ENCODE data around the gene NAT14. TPM values are rescaled to one million over a fixed set of nuclear protein-coding genes. Genes with fewer than 3 reads are reported as not detected.

Gene NAT14
- total RNA-seq, 1 donor from 2014 or later, result 16.6 TPM

DNA sequence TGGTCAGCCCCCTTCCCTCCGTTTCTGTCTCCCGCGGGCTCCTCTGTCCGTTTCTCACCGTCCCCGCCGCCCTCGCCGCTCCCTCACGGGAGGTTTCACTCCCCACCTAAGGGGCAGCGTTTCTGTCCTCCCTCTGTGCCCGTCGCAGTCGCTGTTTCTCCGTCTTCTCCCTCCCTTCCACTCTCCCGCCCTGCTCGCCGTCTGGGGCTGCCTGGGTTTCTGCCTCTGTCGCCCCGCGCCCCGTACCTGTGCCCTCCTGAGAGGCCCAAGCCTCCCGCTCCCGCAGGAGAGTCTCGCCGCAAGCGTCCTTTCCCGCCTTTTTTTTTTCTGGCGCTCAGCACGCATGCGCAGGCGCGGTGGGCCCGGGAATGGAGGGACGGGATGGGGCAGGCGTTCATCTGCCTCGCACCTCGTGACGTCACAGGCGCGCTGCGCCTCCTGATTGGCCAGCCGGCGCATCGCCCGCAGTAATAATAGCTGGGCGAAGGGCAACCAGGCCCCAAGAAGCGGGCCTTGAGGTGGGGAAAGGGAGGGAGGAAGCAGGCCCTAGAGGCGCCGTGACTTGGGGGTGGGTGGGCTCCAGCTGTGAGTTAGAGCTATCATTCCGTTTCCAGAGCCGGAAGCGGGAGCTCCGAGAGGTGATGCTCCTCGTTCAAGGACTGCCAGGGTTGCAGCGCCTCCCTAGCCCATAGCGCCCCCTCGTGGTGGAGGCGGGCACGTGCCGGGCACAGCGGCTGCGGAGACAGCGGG, 18.7 kb downstream of the NAT14 start:
- peak overlapping the region; percentile 63 for H3K27ac ChIP-seq
- no peaks in the 10 kb centered on the region for H3K27me3 ChIP-seq (ENCODE audit: low read depth)
- peaks cover 8% of the 10 kb centered on the region for H3K4me1 ChIP-seq
- H3K9me3 ChIP-seq, result no peaks in the 10 kb centered on the region
- TF ChIP-seq, protein P1, sequence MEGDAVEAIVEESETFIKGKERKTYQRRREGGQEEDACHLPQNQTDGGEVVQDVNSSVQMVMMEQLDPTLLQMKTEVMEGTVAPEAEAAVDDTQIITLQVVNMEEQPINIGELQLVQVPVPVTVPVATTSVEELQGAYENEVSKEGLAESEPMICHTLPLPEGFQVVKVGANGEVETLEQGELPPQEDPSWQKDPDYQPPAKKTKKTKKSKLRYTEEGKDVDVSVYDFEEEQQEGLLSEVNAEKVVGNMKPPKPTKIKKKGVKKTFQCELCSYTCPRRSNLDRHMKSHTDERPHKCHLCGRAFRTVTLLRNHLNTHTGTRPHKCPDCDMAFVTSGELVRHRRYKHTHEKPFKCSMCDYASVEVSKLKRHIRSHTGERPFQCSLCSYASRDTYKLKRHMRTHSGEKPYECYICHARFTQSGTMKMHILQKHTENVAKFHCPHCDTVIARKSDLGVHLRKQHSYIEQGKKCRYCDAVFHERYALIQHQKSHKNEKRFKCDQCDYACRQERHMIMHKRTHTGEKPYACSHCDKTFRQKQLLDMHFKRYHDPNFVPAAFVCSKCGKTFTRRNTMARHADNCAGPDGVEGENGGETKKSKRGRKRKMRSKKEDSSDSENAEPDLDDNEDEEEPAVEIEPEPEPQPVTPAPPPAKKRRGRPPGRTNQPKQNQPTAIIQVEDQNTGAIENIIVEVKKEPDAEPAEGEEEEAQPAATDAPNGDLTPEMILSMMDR (IDR thresholded peaks at IDR 0.05), result peak; percentile 100
- DNase-seq (peak; percentile 93), ATAC-seq (peak; percentile 97 to 99)
- no peaks in the 10 kb centered on the region for H3K36me3 ChIP-seq
- intact Hi-C loops (cut with DNase I), result no loop called here
- peak overlapping the region; percentile 50 for H3K4me3 ChIP-seq

DNA sequence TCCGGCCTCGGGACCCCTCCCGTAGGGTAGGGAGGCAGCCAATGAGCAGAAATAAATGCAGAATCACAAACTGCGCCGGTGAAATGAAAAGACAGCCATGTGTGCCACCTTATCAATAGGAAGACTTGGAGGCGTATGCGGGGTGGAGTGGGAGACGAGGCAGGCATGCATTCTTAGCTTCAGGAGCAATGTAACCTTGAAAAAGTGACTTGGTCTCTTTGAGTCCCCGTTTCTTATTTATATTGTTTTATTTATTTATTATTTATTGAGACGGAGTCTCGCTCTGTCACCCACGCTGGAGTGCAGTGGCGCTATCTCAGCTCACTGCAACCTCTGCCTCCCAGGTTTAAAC, 19.2 kb downstream of the NAT14 start:
- Histone ChIP-seq H3K27ac (peak overlapping the region; percentile 63), H3K36me3 (no peaks in the 10 kb centered on the region), H3K9me3 (no peaks in the 10 kb centered on the region), H3K4me3 (peak overlapping the region; percentile 50), H3K27me3 (ENCODE audit: low read depth) (no peaks in the 10 kb centered on the region), H3K4me1 (peaks cover 8% of the 10 kb centered on the region)
- ATAC-seq, result no peak
- TF ChIP-seq, protein P1 (IDR thresholded peaks at IDR 0.05), result peak; percentile 32
- no peak for DNase-seq
- intact Hi-C loops (cut with DNase I), result no loop called here

DNA sequence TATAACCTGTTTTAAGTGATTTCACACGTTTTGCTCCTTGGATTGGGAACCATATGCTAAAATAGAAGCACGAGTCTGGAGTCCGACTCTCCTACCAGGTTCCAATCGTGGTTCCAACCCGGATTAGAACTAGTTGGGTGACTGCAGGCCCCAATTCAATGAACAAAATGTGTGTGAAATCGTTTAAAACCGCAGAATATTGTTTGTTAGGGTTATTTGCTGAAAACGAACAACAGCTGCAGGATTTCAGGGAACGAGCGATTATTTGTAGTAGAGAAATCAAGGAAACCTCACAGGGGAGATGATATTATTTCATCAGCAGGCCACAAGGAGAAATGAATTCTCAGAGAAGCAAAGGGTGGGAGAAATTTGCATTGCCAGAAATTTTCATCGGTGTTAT, 20.0 kb downstream of the NAT14 start:
- Histone ChIP-seq H3K27ac (no peak overlapping the region), H3K4me1 (peaks cover 8% of the 10 kb centered on the region), H3K36me3 (no peaks in the 10 kb centered on the region), H3K9me3 (no peaks in the 10 kb centered on the region), H3K4me3 (no peak overlapping the region), H3K27me3 (ENCODE audit: low read depth) (no peaks in the 10 kb centered on the region)
- DNase-seq (no peak), ATAC-seq (no peak)
- intact Hi-C loops (cut with DNase I), result no loop called here
- TF ChIP-seq, protein P1 (IDR thresholded peaks at IDR 0.05), result no peak

DNA sequence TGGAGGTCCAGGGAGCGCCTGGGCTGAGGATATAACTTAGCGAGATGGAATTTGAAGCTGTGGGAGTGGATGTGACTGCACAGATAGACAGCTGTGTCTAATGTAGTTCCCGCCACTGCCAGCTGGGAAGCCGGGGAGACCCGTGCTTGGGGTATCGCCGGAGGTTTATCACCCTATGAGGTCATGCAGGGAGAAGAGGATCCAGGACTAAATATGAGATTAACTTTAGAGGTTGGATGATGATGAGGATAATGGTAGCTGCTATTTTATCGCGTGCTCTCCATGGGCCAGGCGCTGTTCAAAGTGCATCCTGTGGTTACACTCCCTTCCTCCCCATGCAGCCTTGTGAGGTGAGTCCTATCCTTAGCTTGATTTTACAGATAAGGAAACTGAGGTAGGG, 23.1 kb downstream of the NAT14 start:
- intact Hi-C loops (cut with DNase I), result no loop called here
- Histone ChIP-seq H3K27ac (no peak overlapping the region), H3K9me3 (no peaks in the 10 kb centered on the region), H3K27me3 (ENCODE audit: low read depth) (no peaks in the 10 kb centered on the region), H3K4me3 (no peak overlapping the region), H3K4me1 (peaks cover 8% of the 10 kb centered on the region), H3K36me3 (no peaks in the 10 kb centered on the region)
- TF ChIP-seq, protein P1 (IDR thresholded peaks at IDR 0.05), result no peak
- no peak for ATAC-seq
- DNase-seq, result peak; percentile 25

DNA sequence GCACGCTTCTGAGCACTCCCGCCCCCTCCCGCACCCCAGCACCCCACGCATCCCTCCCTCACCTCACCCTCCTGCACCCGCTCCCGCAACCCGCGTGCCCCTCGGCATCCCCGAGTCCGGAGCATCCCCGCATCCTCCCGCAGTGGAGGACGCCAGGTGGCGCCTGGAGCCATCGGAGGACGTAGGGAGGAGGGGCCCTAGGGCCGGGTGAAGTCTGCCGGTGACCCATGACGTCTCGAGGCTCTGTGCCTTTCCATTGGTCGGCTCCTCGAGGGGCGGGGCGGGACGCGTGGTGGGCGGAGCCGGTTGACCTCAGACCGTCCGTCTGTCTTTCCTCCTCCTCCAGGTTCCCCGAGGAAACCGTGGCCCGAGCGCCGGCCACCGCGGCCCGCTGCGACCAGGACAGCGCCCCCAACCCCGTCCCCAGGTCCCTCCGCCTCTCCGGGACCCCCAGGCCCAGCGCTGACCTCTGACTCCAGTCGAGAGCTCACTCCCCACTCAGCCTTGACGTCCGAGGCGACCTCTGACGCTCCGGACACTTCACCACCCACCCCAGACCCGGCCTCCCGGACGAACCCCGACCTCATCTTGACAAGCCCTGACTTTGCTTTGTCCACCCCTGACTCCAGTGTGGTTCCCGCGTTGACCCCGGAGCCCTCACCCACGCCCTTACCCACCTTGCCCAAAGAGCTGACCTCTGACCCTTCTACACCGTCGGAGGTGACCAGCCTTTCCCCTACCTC, 32.1 kb downstream of the NAT14 start:
- H3K27me3 ChIP-seq (ENCODE audit: low read depth), result no peaks in the 10 kb centered on the region
- DNase-seq (peak; percentile 93), ATAC-seq (peak; percentile 99)
- H3K27ac ChIP-seq, result peak overlapping the region; percentile 89
- intact Hi-C loops (cut with DNase I), result no loop called here
- H3K4me1 ChIP-seq, result peaks cover 4% of the 10 kb centered on the region
- no peaks in the 10 kb centered on the region for H3K36me3 ChIP-seq
- TF ChIP-seq, protein P1 (IDR thresholded peaks at IDR 0.05), result peak; percentile 78
- H3K4me3 ChIP-seq, result peak overlapping the region; percentile 58
- no peaks in the 10 kb centered on the region for H3K9me3 ChIP-seq
